Right renal cortex interstitium (tissue), 3 donors: ENCODE results near the gene EBF4. TPM values are rescaled to one million over a fixed set of nuclear protein-coding genes. Genes with fewer than 3 reads are reported as not detected.

Experiments used
- DNase-seq, 3 donors: peaks; one replicate each; pipeline ENCODE4 v3.0.0-alpha.2; 2013; ENCODE audit warnings: low read depth in 3 of 3, low spot score in 2 of 3
- polyA plus RNA-seq, 3 donors: library from polyadenylated mRNA; unstranded; fragments of 120-200 nt; gene quantifications; one replicate each; pipeline ENCODE4 v1.2.1, GENCODE V29; 2013; ENCODE audit not compliant: insufficient read length in 3 of 3

The EBF4 gene
- polyA plus RNA-seq, 3 donors = 22.8 to 27.1 (median 25.7) TPM

DNA sequence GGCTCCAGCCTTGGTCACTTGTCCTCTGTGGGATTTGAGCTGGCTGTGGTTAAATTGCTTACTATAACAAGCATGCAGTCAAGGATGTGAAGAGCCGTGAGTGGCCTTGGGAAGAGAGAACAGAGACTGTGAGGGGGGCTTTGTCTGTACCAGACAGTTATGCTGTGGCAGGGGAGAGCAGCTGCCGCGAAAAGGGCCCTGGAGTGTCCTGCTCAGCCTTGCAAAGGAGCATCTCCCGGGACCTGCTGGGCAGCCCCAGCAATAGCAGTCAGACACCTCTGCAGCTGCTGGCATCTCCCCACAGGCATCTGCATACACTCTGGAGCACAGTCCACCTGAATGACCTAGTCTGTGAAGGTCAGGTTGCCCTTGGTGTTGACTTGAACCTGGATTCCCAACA is 6.3 kb downstream of the EBF4 start:
- no peak for DNase-seq

DNA sequence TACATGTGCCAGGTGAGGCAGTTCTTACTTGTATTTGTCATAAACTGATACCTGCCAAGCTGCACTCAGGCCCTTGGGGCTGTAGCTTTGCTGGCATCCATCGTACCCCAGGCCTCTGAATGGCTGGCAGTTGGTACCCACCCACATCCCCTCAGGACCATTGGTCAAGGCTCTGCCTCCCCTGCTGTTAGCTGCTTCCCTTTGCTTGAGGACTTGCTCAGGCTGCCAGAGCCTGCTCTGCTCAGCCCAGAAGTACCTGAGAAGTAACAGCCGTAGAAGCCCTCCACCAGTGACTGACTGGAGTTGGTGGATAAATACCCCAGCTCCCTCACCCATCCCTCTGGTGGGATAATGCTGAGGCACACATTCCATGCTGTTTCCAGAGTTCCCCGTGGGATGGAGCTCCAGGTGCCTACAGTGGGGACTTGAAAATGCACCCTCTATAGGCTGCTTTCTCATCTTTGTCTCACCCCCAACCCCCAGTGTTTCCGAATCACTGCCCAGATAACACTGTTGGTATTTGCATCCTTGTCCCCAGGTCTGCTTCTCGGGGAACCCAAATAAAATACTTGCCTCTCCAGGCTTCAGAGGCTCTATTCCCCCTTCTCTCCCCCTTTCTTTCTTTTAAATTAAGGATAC is 7.3 kb downstream of the EBF4 start:
- DNase-seq = no peak

DNA sequence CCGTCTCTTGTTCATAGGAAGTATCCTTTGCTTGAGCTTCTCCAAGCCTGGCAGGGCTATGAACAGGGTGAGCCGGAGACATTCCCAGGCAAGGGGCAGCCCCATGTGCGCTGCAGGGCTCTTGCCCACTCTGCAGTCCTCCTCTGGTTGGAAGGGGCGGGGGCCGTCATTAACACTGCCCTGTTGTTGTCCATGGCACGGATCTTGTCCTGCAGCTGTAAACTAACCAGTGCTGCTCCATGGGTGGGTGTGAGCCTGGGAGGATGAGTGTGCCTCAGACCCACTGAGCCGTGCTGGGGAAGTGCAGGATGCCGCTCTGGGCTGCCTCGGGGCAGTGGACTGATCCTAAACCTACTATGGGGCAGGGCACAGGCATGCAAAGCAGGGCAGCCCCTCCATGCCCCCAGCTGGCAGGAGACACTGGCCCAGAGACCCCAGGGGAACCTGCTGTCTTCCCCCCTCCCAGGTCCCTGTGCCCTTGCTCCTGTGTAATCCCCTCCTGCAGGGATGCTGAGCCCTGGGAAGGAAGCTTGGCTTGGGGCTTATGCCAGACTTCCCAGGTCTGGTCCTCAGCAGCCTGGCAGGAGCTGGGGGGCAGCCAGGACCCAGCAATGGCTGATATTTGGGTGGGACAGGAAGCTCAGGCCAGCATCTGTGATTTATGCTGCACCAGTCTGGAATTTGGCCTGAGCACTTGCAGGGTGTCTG is 8.5 kb downstream of the EBF4 start:
- no peak for DNase-seq

DNA sequence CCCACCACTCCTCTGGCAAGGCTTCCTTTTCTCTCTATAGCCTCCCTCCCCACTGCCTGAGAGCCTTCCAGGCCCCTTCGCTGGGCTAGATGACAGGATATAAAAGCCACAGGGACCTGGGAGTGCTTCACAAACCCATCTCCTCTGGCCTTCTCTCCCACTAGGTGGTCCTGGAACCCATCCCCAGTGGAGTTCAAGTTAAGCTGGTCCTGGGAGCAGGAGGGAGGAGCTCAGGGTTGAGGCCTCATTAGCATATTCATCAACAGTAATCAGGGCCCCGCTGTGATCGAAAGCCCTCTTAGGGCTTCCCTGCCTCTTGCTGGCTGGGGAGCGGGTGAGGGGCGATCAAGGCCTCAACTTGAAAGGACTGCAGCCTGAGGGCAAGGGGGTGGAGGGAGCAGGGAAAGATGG is 9.1 kb downstream of the EBF4 start:
- DNase-seq = no peak

DNA sequence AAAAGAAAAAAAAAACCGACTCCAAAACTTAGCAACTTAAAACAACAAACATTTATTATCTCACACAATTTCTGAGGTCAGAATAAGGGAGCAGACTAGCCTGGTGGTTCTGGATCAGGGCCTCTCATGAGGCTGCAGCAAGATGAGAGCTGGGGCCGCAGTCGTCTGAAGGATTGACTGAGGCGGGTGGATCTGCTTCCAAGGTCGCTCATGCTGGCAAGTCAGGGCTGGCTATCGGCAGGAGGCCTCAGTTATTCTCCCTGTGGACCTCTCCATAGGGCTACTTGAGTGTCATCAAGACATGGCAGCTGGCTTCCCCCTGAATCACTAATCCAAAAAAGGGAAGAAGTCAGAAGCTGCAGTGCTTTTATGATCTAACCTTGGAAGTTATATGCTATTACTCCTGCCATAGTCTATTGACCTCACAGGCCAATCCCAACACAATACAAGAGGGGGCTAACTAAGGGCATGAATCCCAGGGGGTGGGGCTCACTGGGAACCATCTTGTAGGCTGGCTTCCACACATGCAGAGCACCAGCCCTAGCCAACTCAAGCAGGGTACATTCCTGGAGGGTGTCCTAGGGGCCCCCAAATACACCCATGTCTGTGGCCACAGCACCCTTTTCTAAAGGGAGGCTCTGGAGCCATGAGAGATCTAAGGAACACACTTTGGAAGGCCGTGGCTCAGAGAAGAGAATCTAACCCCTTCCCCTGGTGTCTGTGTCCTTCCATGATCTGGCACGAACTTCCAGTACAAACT is 11.3 kb downstream of the EBF4 start:
- no peak for DNase-seq

DNA sequence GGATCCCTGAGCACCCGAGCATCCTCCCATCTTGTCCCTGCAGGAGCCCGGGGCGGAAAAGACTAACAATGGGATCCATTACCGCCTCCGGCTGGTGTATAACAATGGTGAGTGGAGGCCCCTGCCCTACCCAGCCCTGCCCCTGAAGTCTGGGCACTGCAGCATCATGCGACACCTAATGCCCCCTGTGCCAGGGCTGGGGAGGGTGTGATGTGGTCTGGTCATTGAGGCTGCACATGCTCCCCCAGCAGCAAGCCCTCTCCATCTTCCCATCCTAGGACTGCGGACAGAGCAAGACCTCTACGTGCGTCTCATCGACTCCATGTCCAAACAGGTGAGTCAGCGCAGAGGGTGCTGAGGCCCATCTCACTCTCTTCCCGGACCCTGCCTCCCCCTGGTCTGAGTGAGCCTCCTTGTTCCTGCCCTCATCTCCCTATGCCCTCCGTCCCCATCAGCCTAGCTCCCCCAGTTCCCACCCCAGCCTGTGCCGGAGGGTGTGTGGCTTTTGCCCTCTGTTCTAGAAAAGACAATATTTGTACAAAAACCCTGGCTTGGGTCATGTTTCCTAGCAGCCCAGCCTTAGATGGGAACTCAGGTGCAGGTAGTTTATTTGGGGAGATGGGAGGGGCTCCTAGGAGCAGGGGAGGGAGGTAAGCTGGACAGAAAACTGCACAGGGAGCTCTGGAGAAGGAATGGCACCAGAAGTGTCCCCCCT is 13.5 kb downstream of the EBF4 start:
- DNase-seq = no peak

DNA sequence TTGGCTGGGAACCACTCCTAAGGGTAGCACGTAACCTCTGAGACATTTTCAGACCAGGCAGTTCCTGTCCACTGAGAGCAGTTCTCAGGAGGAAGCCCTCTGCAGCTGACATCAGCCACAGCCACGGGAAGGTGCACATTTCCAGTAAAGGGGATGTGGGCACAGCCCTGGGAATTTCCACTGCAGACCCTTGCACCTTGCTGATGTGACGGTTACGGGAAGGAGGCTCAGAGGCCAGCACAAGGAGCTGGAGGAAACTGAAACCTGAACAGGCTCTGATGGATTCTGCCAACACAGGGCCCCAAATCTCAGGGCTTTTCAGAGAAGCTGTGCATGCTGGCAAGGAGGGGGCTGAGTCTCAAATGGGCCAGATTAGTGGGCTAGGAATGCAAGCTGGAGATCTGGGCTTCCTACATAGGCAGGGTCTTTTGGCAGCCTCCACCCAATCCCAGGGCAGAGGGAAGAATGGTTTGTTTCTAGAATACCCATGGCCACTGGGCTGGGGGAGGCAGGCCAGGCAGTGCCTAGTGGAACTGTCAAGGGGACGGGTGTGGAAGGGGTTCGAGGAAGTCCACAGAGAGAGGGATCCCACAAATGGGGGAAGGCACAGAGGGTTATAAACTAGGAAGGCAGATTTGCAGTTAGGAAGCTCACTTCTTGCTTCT is 14.2 kb downstream of the EBF4 start:
- no peak for DNase-seq

DNA sequence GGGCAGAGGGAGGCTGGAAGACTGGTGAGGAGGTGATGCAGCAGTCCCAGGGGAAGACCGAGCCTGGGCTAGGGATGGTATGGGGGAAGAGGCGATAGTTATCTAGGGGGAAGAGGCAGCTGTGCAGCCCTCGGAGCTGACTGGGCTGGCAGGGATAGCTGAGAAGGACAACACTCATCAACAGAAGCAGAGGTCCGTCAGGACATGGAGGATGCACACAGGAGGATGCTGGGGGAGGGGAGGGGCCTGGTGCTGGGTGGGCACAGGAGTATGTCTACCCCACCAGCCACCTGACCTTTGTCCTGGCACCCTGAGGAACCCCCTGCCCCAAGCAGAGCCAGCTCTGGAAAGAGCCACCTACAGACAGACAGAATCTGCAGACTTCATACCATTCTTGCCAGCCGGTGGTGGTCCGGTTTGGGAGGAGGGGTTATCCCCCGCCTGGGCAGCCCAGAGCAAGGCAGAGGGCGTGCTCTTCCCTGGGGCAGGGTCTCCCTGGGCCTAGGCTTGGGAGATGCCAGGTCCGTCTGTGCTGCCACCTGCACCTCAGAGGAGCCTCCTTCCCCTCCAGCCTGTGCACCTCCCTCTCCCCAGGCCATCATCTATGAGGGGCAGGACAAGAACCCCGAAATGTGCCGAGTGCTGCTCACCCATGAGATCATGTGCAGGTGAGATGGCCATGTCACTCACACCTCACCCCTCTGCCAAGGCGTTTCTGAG is 14.9 kb downstream of the EBF4 start:
- no peak for DNase-seq

DNA sequence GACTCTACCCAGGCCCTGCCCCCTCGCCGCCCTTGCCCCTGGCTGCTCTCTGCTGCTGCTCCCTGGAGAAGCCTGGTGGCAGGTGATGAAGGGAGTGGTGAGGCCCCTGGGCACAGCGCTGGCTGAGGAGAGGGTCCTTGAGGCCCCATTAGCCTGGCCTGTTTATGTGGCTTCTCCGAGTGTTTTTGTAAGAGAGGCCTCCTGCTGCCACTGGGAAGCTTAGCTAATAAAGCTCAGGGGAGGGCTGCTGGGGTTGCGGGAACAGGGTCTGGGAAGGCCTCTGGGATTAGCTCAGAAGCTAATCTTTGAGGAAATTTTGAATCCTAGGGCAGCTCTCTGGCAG is 15.5 kb downstream of the EBF4 start:
- DNase-seq = no peak

DNA sequence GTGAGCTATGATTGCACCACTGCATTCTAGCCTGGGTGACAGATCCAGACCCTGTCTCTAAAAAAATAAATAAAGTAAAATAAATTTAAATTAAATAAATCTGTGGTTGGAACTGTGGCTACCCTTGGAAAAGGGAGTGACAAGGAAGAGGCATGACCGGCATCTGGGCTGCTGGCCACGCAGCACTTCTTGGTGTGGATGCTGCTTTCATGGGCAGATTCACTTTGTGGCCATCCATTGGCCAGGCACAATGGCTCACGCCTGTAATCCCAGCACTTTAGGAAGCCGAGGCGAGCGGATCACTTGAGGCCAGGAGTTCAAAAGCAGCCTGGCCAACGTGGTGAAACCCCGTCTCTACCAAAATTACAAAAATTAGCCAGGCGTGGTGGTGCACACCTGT is 16.1 kb downstream of the EBF4 start:
- DNase-seq = no peak

DNA sequence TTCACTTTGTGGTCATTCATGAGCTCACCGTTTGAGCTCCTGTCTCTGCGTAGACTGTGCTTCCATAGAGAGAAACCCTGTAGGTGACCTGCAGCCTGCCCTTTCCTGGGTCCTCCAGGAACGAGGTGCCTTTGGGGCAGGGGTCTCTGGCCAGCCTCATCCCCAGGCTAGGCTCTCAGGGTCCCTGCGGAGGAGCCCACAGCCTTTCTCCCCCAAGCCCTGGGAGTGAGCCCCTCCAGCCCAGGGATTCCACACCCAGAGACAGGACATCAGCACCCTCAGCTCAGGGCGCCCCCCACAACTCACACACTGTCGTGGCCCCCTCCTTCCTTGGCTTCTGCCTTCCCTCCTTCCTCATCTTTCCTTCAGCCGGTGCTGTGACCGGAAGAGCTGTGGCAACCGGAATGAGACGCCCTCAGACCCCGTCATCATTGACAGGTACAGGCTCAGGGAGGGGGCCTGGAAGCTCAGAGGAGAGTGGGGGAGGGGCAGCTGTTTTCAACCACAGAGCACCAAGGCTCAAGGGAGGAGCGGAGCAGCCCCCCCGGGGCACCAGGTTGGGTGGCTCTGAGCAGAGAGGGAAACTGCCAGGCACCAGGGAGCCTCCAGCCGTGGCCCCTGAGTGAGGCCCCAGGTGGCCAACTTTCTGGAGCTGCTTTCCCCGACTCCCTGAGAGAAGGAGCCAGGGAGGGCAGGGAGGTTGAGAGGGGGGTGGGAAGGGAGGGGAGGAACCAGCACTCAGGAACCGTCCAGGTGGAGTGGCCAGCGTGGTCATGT is 16.8 kb downstream of the EBF4 start:
- no peak for DNase-seq

DNA sequence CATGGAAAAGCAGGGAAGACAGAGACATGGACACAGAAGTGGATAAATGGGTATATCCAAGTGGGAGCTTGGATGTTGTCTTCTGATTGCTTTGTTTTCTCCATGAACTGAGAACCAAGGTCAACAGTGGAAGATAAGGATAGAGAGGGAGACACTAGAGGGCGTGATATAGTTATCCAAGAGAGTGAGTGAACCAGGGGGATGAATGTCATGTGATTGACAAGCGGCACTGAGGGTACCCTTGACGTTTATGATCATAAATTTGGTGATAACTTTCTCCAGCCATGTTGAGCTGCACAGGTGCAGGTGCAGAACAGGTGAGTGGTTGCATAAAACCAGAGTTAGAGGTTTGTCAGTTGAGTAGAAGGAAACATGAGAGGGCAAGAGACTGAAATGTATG is 20.7 kb downstream of the EBF4 start:
- no peak for DNase-seq

DNA sequence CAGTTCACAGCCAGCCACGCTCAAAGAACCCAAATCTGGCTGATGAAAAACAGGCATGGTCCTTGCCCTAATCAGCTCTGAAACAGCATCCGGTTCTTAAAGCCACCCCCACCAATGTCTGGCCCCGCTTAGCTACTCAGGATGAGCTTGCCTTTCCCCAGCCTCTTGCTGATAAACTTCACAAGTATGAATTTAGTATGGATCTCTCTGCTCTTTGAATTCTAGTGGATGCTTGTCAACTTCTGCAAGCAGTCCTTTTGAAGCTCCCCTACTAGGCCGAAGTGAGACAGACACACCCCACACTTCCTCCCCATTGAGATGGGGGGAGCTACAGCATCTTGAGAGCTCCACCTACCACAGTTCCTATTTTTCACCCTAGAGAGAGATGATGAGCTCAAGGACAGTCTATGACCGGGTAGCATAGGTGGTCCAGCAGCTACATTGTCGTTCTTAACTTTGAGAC is 36.7 kb downstream of the EBF4 start:
- DNase-seq = no peak

DNA sequence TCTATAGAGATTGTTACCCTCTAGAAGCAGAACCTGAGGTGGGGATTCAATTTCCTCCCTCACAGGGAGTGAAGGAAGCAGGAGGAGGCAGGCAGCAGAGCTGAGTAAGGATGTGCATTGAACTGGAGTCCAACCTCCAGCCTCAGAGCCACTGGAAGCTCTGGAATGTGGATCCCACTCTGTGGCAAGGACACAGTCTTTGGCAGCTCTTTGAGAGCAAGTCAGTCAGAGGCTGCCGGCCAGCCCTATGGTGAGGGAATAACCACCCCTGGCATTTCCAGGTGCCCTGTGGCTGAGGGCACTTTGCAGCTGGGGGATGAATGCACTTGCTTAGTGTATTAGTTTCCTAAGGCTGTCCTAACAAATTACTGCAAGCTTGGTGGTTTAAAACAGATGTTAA is 37.2 kb downstream of the EBF4 start:
- no peak for DNase-seq

DNA sequence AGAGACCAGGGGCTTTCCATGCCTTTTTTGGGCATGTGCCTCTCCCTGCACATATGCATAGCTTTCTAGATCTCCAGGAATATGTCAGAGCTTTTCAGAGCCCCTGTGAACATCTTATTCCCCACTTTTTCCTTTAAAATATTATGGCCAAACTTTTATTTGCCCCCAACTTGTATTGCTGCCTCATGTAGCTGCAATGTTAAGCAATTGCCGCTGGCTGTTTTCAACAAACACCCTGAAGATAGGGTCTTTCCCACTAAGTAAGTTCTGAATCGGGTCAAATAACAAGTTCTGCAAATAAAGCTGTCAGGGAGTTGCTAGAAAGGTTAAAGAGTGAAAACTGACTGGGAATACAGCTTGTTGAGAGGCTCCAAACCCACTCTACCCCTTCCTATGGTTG is 42.3 kb downstream of the EBF4 start:
- no peak for DNase-seq

DNA sequence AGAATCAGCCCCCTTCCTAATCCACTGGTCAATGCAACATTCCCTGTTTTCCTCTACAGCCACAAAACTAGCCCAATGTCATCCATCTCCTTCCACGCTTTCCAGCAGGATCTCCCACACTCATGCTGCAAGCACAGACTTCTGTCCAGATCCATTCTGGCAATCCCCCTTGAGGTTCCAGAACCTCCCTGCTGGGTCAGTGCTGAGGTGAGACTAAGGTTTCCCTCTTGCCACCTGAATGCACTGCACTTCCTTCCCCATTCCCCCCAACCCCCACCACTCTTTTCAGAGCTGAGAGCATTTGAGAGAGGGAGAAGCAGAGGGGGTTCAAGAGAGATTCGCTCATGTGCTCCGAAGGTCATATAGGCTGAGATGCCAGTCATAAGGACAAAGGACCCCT is 43.9 kb downstream of the EBF4 start:
- DNase-seq = no peak

DNA sequence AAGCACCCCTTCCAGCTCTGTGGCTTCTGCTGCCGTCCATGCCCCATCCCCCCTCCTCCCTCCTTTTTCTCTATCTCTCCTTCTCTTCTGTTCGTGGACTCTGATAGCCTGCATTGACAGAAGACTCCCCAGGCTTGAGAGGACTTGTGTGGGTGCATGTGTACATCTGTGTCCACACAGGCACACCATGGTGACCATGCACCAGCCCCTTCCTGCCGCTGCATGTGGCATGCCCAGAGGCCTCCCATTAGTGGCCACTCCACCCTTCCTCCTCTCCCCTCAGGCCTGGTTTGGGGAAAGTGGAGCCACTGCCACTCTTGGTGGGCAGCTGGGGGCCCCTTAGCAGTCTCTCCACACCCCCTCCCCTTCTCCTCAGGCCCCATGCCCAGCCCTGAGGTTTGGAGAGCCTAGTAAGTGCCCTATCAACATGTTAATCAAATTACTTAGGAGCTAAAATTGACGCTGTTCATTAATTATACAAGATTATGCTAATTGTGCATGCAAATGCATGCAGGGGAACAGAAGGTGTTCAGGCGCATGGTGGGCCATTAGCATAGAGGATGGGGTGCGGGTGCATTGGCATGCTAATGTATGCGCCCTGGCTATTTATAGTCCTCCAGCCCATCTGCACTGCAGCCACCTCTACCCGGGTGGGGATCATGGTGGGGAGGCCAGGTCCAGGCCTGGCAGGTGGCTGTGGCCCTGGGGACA is 45.9 kb downstream of the EBF4 start:
- no peak for DNase-seq

DNA sequence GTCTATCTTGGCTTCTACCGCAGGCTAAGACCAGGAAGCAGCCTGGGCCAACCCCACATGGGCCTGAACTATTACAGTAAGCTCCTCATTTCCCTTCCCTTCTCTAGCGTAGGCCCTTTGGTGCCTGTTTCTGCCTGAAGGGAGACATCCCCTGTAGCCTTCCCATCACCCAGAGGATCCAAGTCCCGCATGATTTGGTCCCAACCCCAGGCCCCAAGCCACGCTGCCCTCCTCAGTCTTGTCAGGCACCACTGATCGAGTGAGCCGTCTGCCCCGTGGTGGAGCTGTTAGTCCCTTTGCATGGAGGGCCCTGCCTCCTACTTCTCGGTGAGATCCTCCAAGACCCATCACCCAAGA is 46.4 kb downstream of the EBF4 start:
- DNase-seq = no peak

DNA sequence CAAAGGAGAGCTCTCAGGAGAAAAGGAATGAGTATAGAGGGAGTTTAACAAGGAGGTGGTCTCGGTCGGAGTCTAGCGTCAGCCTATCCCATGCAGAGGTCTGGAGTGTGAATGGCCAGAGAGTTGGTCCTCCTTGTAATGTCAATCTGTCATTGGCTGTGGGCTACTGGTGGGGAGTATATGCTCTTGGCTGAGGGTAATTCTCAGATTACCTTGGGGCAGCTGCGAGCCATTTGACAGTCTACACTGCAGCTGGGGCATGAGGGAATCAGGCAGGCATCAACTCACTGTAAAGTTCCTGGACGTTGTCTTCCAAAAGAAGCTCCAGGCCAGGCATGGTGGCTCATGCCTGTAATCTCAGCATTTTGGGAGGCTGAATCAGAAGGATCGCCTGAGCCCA is 48.1 kb downstream of the EBF4 start:
- DNase-seq = no peak
